ENCODE measurements around the gene HPSE2.

HPSE2 gene

GRCh38 chr10:98492763-98493162 is 742.9 kb downstream of the HPSE2 start:
- no peak for DNase-seq (ENCODE audit: low spot score)

DNA sequence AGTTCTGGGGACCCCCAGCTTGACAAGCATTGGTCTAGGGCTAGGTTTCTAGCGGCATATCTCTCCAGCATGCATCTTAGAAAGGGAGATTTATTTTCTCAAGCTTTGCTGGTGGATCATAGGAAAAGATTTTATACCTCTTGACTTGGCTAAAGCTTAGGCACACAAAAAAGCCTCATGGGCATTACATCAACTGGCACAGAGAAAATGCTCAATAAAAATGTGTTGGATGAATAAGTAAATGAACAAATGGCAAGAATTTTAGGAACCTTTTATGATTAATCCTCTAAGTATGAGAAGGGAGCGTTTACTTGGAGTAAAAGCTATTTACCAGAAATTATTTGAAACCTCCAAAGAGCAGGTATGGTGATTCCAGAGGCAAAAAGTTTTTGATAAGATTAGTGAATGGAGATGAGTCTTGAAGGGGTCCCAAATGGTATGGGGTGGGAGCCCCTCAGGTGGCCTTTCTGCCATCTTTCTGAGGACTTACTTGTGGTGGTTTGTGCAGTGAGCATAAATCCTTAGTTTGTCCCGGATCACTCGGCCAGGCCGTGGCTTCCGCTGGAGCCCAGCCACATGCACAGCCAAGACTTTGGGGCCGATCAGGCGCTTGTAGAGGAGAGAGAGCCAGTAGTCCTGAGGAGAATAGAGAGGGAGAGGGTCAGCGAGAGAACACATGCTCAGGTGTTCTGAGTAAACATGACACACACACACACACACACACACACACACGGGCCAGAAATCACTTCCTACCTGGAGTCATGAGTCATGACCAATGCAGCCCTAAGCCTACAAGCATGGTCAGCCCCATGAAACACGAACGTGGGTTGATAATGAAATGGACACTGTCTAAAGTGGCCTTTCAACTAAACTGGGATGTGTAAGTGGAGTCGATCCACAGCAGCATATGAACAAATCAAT is 745.8 kb downstream of the HPSE2 start:
- DNase-seq (ENCODE audit: low spot score), result no peak

- DNase-seq (ENCODE audit: low spot score), result no peak
Observed at GRCh38 chr10:98488669-98489430, 746.8 kb downstream of the HPSE2 start.

DNA sequence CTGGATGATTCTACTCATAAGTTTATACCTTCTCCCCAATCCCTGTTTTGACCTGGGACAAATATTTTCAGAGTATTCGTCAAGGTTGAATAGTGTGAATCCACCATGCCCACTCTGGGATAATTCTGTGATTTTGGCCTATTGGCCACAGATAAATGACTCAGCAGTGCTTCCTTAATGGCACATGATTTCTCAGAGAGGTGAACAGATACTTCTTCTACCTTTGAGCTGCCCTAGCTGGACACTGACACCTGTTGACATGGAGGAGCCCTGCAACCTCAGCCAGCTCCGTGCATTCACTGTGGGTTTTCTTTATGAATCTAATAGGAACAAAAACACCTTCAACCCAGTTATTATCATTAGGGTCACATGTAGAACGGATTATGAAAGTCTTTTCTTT is 748.0 kb downstream of the HPSE2 start:
- DNase-seq (ENCODE audit: low spot score), result no peak

- no peak for DNase-seq (ENCODE audit: low spot score)
Observed at GRCh38 chr10:98486421-98486820, 749.2 kb downstream of the HPSE2 start.

GRCh38 chr10:98485959-98486358 is 749.7 kb downstream of the HPSE2 start:
- DNase-seq (ENCODE audit: low spot score), result no peak

DNA sequence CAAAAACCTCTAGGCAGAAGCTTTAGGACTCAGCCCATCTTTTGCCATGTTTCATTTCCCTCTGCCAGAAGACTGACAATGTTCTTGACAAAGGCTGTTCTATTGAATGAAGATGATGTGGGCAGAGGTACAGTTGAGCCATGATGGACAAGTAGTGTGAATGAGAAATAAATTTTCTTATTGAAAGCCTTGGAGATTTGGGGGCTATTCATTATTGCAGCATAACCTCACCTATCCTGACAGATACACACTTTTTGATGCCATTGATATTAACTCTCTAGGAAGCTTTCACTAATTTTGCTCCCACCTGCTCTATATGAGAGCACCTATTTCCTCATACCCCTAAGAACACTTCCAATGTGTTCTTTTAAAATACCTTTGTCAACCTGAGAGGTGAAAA is 752.0 kb downstream of the HPSE2 start:
- no peak for DNase-seq (ENCODE audit: low spot score)

- DNase-seq (ENCODE audit: low spot score), result no peak
Observed at GRCh38 chr10:98482096-98482495, 753.6 kb downstream of the HPSE2 start.

- no peak for DNase-seq (ENCODE audit: low spot score)
Observed at GRCh38 chr10:98481404-98481945, 754.2 kb downstream of the HPSE2 start.

- no peak for DNase-seq (ENCODE audit: low spot score)
Observed at GRCh38 chr10:98478430-98479222, 757.0 kb downstream of the HPSE2 start.

DNA sequence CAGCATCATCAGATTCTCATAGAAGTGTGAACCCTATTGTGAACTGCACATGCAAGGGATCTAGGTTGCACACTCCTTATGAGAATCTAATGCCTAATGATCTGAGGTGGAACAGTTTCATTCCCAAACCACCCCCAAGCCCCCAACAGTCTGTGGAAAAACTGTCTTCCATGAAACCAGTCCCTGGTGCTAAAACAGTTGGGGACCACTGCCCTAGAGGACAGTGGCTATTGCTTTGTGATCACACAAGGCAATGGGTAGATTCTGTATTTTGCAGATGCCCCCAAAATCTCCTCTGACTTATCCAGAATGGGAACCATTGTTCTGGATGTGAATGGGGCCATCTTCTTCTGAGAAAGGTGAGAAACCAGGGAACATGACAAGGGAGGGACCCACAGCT is 757.8 kb downstream of the HPSE2 start:
- no peak for DNase-seq (ENCODE audit: low spot score)

DNA sequence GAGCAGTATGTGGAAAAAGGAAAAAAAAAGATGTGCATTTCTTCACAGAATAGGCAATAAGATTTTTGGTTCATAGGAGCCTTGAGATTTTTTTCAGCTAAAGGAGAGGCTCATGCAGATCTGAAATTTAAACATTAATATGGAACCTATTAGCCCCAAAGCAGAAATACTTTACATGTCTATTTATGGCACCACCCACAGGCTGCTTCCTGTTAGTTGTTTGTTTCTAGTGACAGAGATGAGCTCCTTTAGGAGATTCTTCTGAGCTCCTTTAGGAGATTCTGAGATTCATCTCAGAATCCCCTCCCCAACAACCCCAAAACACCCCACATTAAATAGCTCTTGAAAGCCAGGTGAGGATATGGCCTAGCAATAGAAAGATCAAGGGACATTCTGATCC is 761.0 kb downstream of the HPSE2 start:
- no peak for DNase-seq (ENCODE audit: low spot score)

DNA sequence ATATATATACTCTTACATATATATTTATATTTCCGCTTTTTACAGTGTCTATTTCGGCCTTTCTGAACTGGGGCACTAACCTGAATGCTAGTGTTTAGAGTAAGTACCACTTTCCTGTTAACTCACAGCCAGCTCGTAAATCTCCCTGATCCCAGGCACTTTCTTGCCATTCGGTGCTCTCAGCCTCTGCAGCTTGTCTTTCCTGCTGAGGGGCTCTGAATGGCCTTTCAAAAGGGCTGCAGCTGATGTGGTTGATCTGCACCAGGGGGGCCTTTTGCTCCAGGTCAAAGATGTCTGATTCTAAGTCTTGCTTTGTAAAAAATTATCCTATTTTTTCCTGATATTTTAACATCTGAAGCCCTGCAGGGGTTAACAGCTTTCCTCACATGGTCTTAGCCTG is 763.5 kb downstream of the HPSE2 start:
- DNase-seq (ENCODE audit: low spot score), result no peak

DNA sequence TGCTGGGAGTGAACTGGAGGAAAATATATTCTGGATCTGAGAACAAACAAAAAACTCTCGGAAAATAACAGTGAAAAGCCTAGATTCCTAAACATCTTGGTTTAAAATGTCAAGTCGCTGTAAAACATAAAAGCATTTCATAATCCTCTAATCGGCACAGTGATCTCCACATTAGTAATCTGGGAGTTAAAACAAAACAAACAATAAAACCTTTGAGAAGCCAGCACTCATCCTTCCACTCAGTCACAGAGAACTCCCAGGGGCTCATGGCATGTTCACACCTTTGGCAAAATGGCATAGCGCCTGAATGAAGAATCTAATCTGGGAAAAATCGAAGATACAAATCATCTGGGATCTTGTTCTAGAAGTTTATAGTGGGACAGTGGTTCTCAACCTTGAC is 764.8 kb downstream of the HPSE2 start:
- no peak for DNase-seq (ENCODE audit: low spot score)

GRCh38 chr10:98469001-98469931 is 766.4 kb downstream of the HPSE2 start:
- no peak for DNase-seq (ENCODE audit: low spot score)

DNA sequence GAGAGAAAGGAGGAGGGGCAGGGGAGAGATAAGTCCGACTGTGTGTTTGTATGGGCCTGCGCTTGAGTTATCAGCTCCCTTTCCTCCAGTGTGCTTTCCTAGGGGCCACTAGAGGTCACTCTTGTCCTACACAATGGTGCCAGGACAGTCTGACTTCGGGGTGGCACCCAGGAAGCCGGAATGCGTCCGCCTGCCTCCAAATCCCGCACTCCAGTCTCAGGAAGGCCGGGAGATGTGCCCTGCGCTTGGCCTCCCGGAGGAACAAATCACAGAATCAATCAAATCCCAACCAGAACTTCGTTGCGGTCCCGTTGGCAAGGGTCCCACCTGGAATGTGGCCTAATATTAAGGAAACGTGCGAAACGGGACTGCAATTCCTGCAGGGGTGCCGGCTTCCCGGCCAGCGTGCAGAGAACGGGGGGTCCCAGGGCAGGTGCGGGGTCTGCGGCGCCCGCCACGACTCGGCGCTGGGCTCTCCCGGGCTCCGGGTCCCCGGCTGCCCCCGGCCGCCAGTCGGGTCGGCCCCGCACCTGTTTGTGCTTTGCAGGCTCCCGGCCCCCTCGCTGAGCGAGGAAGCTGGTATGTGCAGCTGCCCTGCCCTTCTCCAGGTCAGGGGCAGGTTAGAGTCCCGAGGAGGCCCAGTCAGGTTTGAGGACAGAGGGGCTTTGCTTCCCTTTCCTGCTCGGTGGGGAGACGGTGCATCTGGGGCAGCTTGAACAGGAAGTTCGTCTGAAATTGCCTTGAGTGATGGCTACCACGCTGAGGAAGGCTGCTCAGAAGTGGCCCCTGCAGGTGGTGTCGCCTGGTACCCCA is 767.9 kb downstream of the HPSE2 start:
- peak; percentile 81 for DNase-seq (ENCODE audit: low spot score)

GRCh38 chr10:98466861-98467505 is 768.7 kb downstream of the HPSE2 start:
- no peak for DNase-seq (ENCODE audit: low spot score)

GRCh38 chr10:98465866-98466265 is 769.8 kb downstream of the HPSE2 start:
- no peak for DNase-seq (ENCODE audit: low spot score)

- no peak for DNase-seq (ENCODE audit: low spot score)
Observed at GRCh38 chr10:98463976-98464754, 771.5 kb downstream of the HPSE2 start.
